Epithelial cell of alveolus of lung (primary cell): ENCODE data around the gene CLDN9. TPM values are rescaled to one million over a fixed set of nuclear protein-coding genes. Genes with fewer than 3 reads are reported as not detected.

ENCODE experiments used
- total RNA-seq: library from RNA; depleted of rRNA; stranded (reverse); fragments of >200 nt; gene quantifications from 2 replicates; pipeline ENCODE4 v1.2.1, GENCODE V29; 2015

The CLDN9 gene
- total RNA-seq, result 0.39 TPM in 1 of 2 replicates, not detected in the other

DNA sequence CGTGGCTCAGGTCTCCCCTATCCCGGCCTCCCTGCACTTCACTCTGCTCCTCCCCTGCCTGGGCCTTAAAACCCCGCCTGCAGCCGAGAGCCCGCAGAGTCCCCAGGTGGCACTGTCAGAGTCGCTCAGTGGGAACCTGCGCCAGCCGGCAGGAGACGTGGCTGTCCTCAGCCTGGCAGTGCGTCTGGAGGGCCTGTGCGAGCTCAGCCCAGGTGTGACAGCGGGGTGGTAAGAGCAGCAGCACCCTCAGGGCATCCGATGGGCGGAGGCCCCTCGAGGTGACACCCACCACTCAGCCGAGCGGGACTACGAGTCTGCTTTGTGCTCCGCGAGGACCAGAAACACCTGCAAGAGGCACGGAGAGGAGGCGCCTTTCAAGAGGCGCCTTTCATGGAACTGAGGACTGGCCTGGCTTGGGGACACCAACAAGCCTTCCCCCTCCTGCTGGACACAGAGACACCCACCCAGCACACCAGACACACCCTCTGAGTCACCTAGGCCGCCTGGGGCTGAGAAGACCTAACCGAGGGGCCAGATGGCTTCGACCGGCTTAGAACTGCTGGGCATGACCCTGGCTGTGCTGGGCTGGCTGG is at the start of gene CLDN9:
CLDN9 (plus strand) TSS at position 96 of the 593 bp plus-strand sequence; CDS start at position 536, 440 bp downstream.

DNA sequence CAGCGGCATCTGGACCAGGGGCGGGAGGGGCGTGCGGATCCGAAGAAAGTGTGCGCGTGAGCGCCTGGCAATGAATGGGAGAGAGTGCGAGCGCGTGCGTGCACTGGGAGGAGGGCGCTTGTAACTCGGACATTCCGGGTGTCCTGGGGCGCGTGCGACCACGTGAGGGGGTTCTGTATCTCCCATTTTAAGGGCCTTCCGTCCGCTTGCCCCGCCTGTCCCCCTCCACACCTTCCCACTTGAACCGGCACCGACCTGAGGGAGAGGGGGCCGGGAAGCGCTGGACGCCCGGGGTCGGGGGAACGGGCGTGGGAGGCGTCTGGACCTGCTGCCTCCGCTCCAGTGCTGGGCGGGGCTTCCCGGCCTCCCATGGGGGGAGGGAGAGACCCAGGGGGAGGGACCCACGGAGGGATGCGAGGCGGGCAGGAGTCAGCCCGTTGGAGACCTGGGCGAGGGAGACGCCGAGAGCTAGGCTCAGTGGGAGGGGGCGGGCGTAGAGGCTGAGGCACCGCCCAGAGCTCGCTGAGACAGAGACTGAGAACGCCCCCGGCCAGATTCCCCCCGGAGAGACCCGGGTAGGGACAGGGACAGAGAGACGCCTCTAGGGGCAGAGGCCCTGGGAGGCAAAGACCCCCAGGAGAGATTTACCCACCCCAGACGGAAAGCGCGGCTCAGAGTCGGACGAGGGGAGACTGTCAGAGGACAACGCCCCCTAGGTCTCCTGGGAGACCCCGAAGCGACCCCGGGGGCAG is 48.8 kb upstream of the CLDN9 start, which contains the start of gene KREMEN2:
KREMEN2 (plus strand) TSS at position 553 of the 752 bp plus-strand sequence. CDS start 246 bp downstream, outside the sequence.

DNA sequence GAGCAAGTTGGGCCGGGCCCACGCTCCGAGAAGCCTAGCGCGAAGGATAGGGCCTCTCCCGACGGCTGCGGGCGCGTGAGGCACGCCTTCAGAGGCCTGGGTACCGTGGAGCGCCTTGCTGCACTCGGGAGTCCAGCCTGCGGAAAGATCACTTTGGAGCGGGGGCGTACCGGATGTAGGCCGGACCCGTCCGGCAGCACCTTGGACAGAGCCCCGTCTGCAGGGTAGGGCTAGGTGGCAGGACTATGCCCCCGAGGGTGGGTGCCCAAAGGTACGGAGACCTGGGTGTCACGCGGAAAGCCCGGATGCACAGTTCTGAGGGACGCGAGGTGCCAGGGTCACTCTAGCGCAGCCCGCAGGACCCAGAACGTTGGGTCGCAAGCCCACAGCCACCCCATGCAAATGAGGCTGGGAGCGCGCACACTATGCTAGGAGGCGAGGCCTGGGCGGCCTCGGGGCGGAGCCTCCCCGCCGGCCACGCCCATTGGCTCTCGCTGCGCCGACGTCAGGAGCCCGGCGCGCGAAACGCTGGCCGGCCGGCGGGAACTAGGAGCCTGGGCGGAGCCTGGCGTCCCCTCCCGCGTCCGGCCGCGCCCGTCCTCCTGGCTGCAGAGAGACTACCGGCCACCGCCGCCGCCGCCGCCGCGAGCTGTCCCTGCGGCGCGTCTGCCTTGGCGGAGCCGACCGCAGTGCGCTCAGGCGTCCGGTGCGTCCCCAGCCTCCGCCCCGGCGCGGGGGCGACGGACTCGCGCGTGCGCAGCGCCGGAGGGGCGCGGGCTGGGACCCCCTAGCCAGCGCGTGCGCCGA is 43.8 kb upstream of the CLDN9 start, which contains the start of gene PAQR4:
PAQR4 (plus strand) TSS at position 611 of the 807 bp plus-strand sequence. CDS start 327 bp downstream, outside the sequence.

GRCh38 chr16:2980227-2981176 is 32.2 kb upstream of the CLDN9 start, which contains the start of gene PKMYT1:
PKMYT1 (minus strand) TSS chr16:2980446; CDS start chr16:2979657, 789 bp downstream.

DNA sequence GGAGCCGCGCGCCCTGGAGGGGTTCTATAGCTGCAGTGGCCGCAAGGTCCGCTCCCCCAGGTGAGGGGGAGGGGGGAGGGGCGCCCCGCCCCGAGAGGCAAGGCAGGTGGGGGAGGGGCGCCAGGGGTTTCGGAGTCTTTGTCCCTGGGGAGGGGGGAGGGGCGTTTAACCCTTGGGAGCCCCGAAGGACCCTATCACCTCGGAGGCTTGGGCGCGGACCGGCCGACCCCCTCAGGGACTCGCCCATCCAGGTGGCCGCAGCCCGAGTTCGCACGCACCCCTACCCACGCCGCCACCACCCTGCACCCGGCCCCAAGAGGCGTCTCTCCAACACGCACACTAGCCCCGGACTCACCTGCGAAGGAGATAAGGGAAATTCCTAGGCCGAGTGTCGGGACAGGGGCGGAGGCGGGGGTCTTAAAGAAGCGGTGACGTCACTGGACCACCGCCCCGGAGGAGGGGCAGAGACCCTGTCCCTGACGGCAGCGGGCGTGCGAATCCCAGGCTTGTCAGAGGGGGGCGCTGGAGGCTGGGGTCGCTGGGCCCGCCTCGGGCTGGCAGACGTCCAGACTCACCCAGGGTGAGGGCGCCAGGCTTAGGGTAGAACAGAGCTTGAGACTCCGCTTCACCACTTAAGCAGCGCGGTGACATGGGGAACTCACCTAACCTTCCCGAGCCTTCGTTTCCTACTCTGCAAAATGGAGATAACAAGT is 5.2 kb downstream of the CLDN9 start, which contains the start of gene CLDN6:
CLDN6 (minus strand) TSS at position 390 of the 713 bp plus-strand sequence. CDS start 2,162 bp downstream, outside the sequence.

GRCh38 chr16:3020247-3020603 is 7.5 kb downstream of the CLDN9 start, which contains the start of gene TNFRSF12A:
TNFRSF12A (plus strand) TSS chr16:3020368; CDS start chr16:3020398, 30 bp downstream.

GRCh38 chr16:3023669-3024478 is 11.2 kb downstream of the CLDN9 start, which contains the start of the genes HCFC1R1 and THOC6:
HCFC1R1 (minus strand) TSS chr16:3023942; CDS start chr16:3023941, 1 bp downstream.
THOC6 (plus strand) TSS chr16:3024035; CDS start chr16:3024327, 292 bp downstream.

DNA sequence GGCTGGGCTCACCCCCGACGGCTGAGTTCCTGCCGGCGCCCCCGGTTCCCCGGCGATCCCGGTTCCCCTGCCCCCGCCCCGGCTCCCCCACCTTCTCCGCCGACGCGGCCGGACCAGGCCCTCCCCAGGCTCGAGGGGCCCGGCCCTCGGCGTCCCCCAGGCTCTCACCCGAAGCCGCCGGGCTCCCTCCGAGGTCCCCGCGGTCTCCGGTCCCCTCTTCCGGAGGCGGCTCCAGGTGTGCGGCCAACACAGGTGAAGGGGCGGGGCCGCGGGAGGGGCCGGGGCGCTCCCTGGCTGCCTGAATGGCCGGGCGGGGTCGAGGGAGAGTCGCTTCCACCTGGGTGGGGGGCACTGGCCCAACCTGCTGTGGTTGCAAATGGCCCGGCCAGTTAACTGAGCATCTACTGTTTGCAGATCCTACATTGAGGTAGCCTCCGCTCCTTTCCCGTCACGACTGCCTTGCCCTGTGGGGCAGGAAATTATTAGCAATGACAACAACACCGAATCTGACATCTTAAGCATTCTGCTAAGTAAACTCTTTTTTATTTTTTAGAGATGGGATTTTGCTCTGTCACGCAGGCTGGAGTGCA is 24.1 kb downstream of the CLDN9 start, which contains the start of gene BICDL2:
BICDL2 (minus strand) TSS at position 219 of the 590 bp plus-strand sequence. CDS start 1,448 bp downstream, outside the sequence.

GRCh38 chr16:3045758-3046640 is 33.3 kb downstream of the CLDN9 start, which contains the start of gene MMP25:
MMP25 (plus strand) TSS chr16:3046561; CDS start chr16:3046918, 357 bp downstream.

Other genes with a start within 250 kb of the CLDN9 start
- 440 and 841 TPM in 2 replicates for gene ELOB, start 235.6 kb upstream of the CLDN9 start, total RNA-seq
- not detected in 2 replicates for gene PRSS33, start 225.4 kb upstream of the CLDN9 start, total RNA-seq
- gene PRSS41, start 214.5 kb upstream of the CLDN9 start, total RNA-seq, result not detected in 2 replicates
- 2.2 TPM in 1 of 2 replicates, not detected in the other for gene PRSS21, start 195.7 kb upstream of the CLDN9 start, total RNA-seq
- gene ZG16B, start 182.6 kb upstream of the CLDN9 start, total RNA-seq, result 1.4 TPM in 1 of 2 replicates, not detected in the other
- 0.40 and 4.3 TPM in 2 replicates for gene PRSS22, start 154.8 kb upstream of the CLDN9 start, total RNA-seq
- gene FLYWCH2, start 129.7 kb upstream of the CLDN9 start, total RNA-seq, result 76.9 and 147 TPM in 2 replicates
- 34.7 and 50.4 TPM in 2 replicates for gene FLYWCH1, start 101.0 kb upstream of the CLDN9 start, total RNA-seq
- gene KREMEN2, start 48.6 kb upstream of the CLDN9 start, total RNA-seq, result 1.2 TPM in 1 of 2 replicates, not detected in the other
- 6.7 and 13.7 TPM in 2 replicates for gene PAQR4, start 43.6 kb upstream of the CLDN9 start, total RNA-seq
- gene PKMYT1, start 32.5 kb upstream of the CLDN9 start, total RNA-seq, result 12.6 and 30.1 TPM in 2 replicates
- gene CLDN6, start 5.3 kb downstream of the CLDN9 start, total RNA-seq, result 2.6 and 23.9 TPM in 2 replicates
- 24.8 and 323 TPM in 2 replicates for gene TNFRSF12A, start 7.4 kb downstream of the CLDN9 start, total RNA-seq
- gene HCFC1R1, start 11.0 kb downstream of the CLDN9 start, total RNA-seq, result 56.6 and 61.4 TPM in 2 replicates
- gene THOC6, start 11.1 kb downstream of the CLDN9 start, total RNA-seq, result 18.5 and 33.4 TPM in 2 replicates
- 1.9 TPM in 1 of 2 replicates, not detected in the other for gene BICDL2, start 24.0 kb downstream of the CLDN9 start, total RNA-seq
- 0.13 TPM in 1 of 2 replicates, not detected in the other for gene MMP25, start 33.6 kb downstream of the CLDN9 start, total RNA-seq
- gene IL32, start 52.7 kb downstream of the CLDN9 start, total RNA-seq, result 5.3 and 123 TPM in 2 replicates
- not detected in 2 replicates for gene ZSCAN10, start 86.4 kb downstream of the CLDN9 start, total RNA-seq
- 9.6 and 18.7 TPM in 2 replicates for gene ZNF205, start 99.7 kb downstream of the CLDN9 start, total RNA-seq
- 7.2 and 12.7 TPM in 2 replicates for gene ZNF213, start 122.1 kb downstream of the CLDN9 start, total RNA-seq
- not detected in 2 replicates for gene OR1F1, start 175.3 kb downstream of the CLDN9 start, total RNA-seq
- gene ZNF200, start 222.2 kb downstream of the CLDN9 start, total RNA-seq, result 4.4 and 12.1 TPM in 2 replicates
- gene MEFV, start 243.7 kb downstream of the CLDN9 start, total RNA-seq, result not detected in 2 replicates